Activated CD8-positive, alpha-beta T cell treated with anti-CD3 and anti-CD28 coated beads for 36 hours (primary cell): ENCODE data around the gene PCDHGA10. TPM values are rescaled to one million over a fixed set of nuclear protein-coding genes. Genes with fewer than 3 reads are reported as not detected.
"Not testable (repeated sequence)": the region's sequence is repeated elsewhere in the genome, so short reads cannot be mapped to it uniquely, and the experiment has no call there.

Source experiments
- ATAC-seq: fragments of 200-7000 bp; cut with Tn5 transposase; one replicate; pipeline ENCODE4 v1.10.0; 2021; ENCODE audit warnings: mild to moderate bottlenecking, moderate library complexity
- CTCF ChIA-PET: fragments of 350-600 bp; sonication (Branson Sonifier 250); formaldehyde crosslinking; loops from one replicate; lab custom pipeline; 2021; ENCODE audit warnings: antibody characterized with exemption; lab: Charles Lee
- POLR2A ChIA-PET: fragments of 350-600 bp; sonication (Branson Sonifier 250); formaldehyde crosslinking; loops from one replicate; lab custom pipeline; 2021; ENCODE audit warnings: antibody characterized with exemption; lab: Charles Lee
- DNase-seq: peaks from one replicate; pipeline ENCODE4 v3.0.0-alpha.2; 2020
- H3K27ac Mint-ChIP-seq: one replicate; pipeline ENCODE4 v1.8.0; 2021; ENCODE audit warnings: mild to moderate bottlenecking, mixed read lengths
- H3K27me3 Mint-ChIP-seq: one replicate; pipeline ENCODE4 v1.8.0; 2021; ENCODE audit warnings: mixed read lengths
- H3K36me3 Mint-ChIP-seq: one replicate; pipeline ENCODE4 v1.8.0; 2021; ENCODE audit warnings: low read depth, mixed read lengths
- H3K4me1 Mint-ChIP-seq: one replicate; pipeline ENCODE4 v1.8.0; 2021; ENCODE audit warnings: low read depth, mixed read lengths
- H3K4me3 Mint-ChIP-seq: one replicate; pipeline ENCODE4 v1.8.0; 2021; ENCODE audit warnings: mild to moderate bottlenecking, moderate library complexity, mixed read lengths
- H3K9me3 Mint-ChIP-seq: one replicate; pipeline ENCODE4 v1.8.0; 2021; ENCODE audit warnings: mixed read lengths
- intact Hi-C: fragments of 100-400 bp; cut with micrococcal nuclease; formaldehyde crosslinking; loops from one replicate; pipeline ENCODE4 v1.10.0; 2022
- total RNA-seq, 2 experiments: library from RNA; stranded (reverse); gene quantifications; one replicate each; pipeline ENCODE4 v1.2.3, GENCODE V29; 2021
- TF ChIP-seq, protein P1 (sequence below): fragments of 200-600 bp; IDR thresholded peaks from one replicate; pipeline ENCODE4 v1.8.0; 2022; ENCODE audit warnings: antibody characterized with exemption, mild to moderate bottlenecking

Gene PCDHGA10
- total RNA-seq, 2 experiments from 2014 or later: not detected

DNA sequence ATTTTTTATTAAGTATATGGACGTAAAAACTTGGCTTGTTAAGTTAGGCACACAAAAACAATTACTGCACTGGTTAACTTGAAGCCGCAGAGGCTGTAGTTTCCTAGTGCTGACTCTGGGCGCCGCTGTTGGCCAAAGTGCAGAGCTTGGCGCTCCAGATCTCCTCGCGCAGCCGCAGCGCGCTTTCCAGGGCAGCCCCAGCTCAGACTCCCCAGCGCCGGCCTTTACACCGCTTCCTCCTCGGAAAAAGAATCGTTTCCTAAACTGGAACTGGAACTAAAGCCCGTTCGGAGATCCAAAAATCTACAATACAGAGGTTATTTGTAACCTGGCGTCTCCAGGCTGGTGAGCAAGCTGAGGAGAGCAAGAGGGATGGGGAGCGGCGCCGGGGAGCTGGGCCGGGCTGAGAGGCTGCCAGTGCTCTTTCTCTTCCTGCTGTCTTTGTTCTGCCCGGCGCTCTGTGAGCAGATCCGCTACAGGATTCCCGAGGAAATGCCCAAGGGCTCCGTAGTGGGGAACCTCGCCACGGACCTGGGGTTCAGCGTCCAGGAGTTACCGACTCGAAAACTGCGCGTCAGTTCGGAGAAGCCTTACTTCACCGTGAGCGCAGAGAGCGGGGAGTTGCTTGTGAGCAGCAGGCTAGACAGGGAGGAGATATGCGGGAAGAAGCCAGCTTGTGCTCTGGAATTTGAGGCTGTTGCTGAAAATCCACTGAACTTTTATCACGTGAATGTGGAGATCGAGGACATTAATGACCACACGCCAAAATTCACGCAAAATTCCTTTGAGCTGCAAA, 14.8 kb upstream of the PCDHGA10 start, which contains the start of gene PCDHGB5:
PCDHGB5 (plus strand) TSS at position 192 of the 796 bp plus-strand sequence; CDS start at position 373, 181 bp downstream.
- TF ChIP-seq, protein P1, sequence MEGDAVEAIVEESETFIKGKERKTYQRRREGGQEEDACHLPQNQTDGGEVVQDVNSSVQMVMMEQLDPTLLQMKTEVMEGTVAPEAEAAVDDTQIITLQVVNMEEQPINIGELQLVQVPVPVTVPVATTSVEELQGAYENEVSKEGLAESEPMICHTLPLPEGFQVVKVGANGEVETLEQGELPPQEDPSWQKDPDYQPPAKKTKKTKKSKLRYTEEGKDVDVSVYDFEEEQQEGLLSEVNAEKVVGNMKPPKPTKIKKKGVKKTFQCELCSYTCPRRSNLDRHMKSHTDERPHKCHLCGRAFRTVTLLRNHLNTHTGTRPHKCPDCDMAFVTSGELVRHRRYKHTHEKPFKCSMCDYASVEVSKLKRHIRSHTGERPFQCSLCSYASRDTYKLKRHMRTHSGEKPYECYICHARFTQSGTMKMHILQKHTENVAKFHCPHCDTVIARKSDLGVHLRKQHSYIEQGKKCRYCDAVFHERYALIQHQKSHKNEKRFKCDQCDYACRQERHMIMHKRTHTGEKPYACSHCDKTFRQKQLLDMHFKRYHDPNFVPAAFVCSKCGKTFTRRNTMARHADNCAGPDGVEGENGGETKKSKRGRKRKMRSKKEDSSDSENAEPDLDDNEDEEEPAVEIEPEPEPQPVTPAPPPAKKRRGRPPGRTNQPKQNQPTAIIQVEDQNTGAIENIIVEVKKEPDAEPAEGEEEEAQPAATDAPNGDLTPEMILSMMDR: peak; percentile 59
- H3K4me3 Mint-ChIP-seq: peak within 1 kb of the TSS; percentile 32
- peaks cover 54% of the 10 kb centered on the region for H3K27me3 Mint-ChIP-seq
- H3K9me3 Mint-ChIP-seq: peaks cover 24% of the 10 kb centered on the region
- ChIA-PET CTCF (interaction anchor here (0.7 to 3.6 kb wide), 24 partner anchors 9 to 174 kb away, joined by 3 to 19 read pairs (median 4); partner anchors contain the start of genes PCDHGA10, PCDHGA11, PCDHGA12 and PCDHGA3), POLR2A (interaction anchor here (1.0 kb wide), 1 partner anchor 116 kb away, joined by 3 read pairs; no protein-coding TSS in a partner anchor)
- H3K4me1 Mint-ChIP-seq, intact Hi-C loops, H3K27ac Mint-ChIP-seq: not testable (repeated sequence)
- DNase-seq (peak; percentile 52), ATAC-seq (peak; percentile 88)
- H3K36me3 Mint-ChIP-seq: peaks cover 22% of the 10 kb centered on the region

DNA sequence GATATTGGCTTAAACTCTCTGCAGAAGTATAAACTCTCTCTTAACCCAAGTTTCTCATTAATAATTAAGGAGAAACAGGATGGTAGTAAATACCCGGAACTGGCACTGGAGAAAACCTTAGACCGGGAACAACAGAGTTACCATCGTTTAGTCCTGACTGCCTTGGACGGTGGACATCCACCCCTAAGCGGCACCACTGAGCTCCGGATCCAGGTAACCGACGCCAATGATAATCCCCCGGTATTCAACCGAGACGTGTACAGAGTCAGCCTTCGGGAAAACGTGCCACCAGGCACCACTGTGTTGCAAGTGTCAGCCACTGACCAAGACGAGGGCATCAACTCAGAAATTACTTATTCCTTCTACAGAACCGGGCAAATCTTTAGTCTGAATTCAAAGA, 14.2 kb upstream of the PCDHGA10 start:
- Mint-ChIP-seq H3K27me3 (peaks cover 54% of the 10 kb centered on the region), H3K4me1 (no peaks in the 10 kb centered on the region), H3K36me3 (peaks cover 19% of the 10 kb centered on the region), H3K4me3 (no peak overlapping the region), H3K27ac (no peak overlapping the region), H3K9me3 (peaks cover 28% of the 10 kb centered on the region)
- TF ChIP-seq, protein P1: no peak
- intact Hi-C loops: no loop called here
- POLR2A ChIA-PET: no interaction called here
- CTCF ChIA-PET: interaction anchor here (1.1 to 3.6 kb wide), 12 partner anchors 8 to 169 kb away, joined by 3 to 19 read pairs (median 5); partner anchors contain the start of genes PCDHGA10, PCDHGA11, PCDHGA12 and PCDHGB4
- ATAC-seq: no peak
- DNase-seq: no peak

DNA sequence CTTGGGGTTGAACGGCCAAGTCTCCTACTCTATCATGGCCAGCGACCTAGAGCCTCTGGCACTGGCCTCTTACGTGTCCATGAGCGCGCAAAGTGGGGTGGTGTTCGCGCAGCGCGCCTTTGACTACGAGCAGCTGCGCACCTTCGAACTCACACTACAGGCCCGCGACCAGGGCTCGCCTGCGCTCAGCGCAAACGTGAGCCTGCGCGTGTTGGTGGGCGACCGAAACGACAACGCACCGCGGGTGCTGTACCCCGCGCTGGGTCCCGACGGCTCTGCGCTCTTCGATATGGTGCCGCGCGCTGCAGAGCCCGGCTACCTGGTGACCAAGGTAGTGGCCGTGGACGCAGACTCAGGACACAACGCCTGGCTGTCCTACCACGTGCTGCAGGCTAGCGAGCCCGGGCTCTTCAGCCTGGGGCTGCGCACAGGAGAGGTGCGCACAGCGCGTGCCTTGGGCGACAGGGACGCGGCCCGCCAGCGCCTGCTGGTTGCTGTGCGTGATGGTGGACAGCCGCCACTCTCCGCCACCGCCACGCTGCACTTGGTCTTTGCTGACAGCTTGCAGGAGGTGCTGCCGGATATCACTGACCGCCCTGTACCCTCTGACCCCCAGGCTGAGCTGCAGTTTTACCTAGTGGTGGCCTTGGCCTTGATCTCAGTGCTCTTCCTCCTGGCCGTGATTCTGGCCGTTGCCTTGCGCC, 13.1 kb upstream of the PCDHGA10 start:
- CTCF ChIA-PET: interaction anchor here (1.6 kb wide), 1 partner anchor 80 kb away, joined by 4 read pairs; no protein-coding TSS in a partner anchor
- POLR2A ChIA-PET: interaction anchor here (1.1 kb wide), 1 partner anchor 8 kb away, joined by 3 read pairs; no protein-coding TSS in a partner anchor

DNA sequence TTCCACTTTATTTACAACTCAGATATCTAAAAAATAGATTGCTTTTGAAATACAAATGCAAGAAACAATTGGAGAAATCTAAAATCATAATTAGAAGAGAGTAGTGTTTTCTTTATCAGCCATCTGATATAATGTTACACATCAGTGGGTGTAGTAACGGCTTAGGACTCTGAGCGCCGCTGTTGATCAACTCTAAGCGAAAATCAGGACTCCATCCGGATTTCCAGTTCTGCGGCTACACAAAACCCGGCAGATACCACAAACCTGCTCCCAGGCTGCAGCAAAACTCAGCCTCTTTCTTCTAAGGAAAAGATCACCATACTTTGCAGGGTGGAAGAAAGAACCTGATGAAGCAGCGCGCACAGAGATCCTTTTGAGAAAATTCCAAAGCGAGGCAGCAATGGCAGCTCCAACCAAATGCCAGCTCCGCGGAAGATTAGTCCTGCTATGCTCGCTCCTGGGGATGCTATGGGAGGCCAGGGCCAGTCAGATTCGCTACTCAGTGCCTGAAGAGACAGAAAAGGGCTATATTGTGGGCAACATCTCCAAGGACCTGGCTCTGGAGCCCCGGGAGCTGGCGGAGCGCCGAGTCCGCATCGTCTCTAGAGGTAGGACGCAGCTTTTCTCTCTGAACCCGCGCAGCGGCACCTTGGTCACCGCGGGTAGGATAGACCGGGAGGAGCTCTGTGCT, 10.1 kb upstream of the PCDHGA10 start, which contains the start of gene PCDHGA9:
PCDHGA9 (plus strand) TSS at position 226 of the 691 bp plus-strand sequence; CDS start at position 401, 175 bp downstream.
- peaks cover 27% of the 10 kb centered on the region for H3K9me3 Mint-ChIP-seq
- H3K36me3 Mint-ChIP-seq: peaks cover 20% of the 10 kb centered on the region
- no peak within 1 kb of the TSS for H3K4me3 Mint-ChIP-seq
- intact Hi-C loops: no loop called here
- H3K27ac Mint-ChIP-seq: no peak within 1 kb of the TSS
- CTCF ChIA-PET: interaction anchor here (0.6 to 2.0 kb wide), 10 partner anchors 10 to 167 kb away, joined by 3 to 19 read pairs (median 4); partner anchors contain the start of genes PCDHB15, PCDHGA10, PCDHGA11 and PCDHGA12
- POLR2A ChIA-PET: no interaction called here
- TF ChIP-seq, protein P1: peak; percentile 47
- DNase-seq (peak; percentile 42), ATAC-seq (peak; percentile 42)
- H3K27me3 Mint-ChIP-seq: peaks cover 62% of the 10 kb centered on the region
- no peaks in the 10 kb centered on the region for H3K4me1 Mint-ChIP-seq

More for the DNA sequence above, 13.1 kb upstream of the PCDHGA10 start:
- DNase-seq (no peak), ATAC-seq (no peak)
- H3K27me3 Mint-ChIP-seq: peaks cover 56% of the 10 kb centered on the region
- H3K9me3 Mint-ChIP-seq: peaks cover 24% of the 10 kb centered on the region
- no peak overlapping the region for H3K27ac Mint-ChIP-seq
- H3K4me1 Mint-ChIP-seq: no peaks in the 10 kb centered on the region
- peaks cover 17% of the 10 kb centered on the region for H3K36me3 Mint-ChIP-seq
- H3K4me3 Mint-ChIP-seq: no peak overlapping the region
- intact Hi-C loops: no loop called here
- TF ChIP-seq, protein P1: no peak
